ENCODE results near the gene EPN1.

The EPN1 gene

GRCh38 chr19:55679343-55680257 lies 4.6 kb downstream of the EPN1 start:
- no peak for DNase-seq (ENCODE audit: low spot score)

DNA sequence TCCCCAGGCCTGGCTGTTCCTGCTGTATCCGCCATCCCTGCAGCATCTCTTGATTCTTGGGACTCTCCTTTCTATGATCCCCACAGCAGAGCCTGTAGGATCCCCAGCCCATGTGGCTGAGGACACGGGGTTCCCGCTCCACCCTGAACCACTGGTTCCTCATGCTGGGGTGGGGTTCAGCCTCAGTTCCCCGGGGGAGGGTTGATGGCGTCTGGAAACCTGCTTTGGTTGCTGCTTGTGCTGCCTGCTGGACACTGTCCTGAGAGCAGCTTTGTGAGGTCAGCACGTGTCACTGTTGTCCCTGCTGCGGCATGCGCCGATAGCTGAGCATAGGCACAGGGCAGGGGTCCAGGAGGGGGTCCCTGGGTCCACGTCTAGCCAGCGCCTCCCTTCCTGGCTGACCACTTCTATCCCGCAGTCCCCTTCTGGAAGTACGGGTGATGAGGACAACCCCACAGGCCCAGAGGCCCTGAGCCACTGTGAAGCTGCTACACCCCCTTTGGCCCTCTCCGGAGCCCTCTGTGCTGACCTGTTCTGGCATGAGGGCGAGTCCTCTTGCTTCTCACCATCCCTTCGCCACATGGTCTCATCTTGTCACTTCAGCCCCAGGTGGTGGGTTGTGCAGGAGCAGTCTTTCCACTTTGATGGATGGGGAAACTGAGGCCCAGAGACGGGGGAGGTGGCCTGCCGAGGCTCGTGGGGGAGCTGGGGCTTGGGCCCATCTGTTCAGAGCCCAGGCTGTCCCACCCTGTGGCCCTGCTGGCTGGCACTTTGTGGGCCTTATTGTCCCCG lies 5.5 kb downstream of the EPN1 start:
- no peak for DNase-seq (ENCODE audit: low spot score)

DNA sequence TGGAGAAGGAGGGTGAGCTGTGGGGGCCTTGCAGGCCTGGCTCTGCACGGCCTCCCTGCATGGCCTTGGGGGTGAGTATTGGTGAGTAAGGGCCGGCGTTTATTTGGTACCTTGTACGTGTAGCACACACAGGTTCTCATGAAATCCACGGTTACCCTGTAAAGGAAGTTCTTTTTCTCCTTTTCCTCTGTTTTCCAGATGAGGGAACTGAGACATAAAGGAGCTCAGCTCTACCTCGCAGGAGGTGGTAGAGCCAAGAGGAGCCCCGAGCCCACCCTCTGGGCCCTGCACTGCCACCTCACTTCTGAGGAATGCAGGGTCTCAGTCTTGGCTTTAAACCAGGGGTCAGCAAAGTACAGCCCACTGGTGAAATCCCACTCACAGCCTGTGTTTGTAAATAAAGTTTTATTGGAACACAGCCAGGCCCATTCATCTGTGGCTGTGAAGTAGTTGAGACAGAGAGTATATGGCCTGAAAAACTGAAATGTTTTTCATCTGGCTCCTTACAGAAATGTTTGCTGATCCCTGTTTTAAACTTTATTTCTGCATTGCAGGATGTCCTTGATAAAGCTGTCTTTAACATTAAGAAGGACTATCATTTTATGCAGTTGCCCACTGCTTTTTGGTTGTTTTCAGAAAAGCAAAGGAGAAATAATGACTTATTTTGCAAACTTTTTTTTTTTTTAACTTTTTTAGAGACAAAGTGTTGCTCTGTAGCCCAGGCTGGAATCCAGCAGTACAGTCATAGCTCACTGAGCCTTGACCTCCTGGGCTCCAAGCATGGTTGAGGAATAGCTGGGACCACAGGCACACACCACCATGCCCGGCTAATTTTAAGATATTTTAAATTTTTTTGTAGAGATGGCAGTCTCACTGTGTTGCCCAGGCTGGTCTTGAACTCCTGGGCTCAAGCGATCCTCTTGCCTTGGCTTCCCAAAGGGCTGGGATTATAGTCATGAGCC lies 6.4 kb downstream of the EPN1 start:
- DNase-seq (ENCODE audit: low spot score) = no peak

GRCh38 chr19:55683449-55684261 lies 8.6 kb downstream of the EPN1 start:
- DNase-seq (ENCODE audit: low spot score) = no peak

GRCh38 chr19:55684946-55685681 lies 10.1 kb downstream of the EPN1 start:
- no peak for DNase-seq (ENCODE audit: low spot score)

GRCh38 chr19:55685776-55686175 lies 10.8 kb downstream of the EPN1 start:
- DNase-seq (ENCODE audit: low spot score) = no peak

GRCh38 chr19:55686311-55687050 lies 11.5 kb downstream of the EPN1 start:
- no peak for DNase-seq (ENCODE audit: low spot score)

DNA sequence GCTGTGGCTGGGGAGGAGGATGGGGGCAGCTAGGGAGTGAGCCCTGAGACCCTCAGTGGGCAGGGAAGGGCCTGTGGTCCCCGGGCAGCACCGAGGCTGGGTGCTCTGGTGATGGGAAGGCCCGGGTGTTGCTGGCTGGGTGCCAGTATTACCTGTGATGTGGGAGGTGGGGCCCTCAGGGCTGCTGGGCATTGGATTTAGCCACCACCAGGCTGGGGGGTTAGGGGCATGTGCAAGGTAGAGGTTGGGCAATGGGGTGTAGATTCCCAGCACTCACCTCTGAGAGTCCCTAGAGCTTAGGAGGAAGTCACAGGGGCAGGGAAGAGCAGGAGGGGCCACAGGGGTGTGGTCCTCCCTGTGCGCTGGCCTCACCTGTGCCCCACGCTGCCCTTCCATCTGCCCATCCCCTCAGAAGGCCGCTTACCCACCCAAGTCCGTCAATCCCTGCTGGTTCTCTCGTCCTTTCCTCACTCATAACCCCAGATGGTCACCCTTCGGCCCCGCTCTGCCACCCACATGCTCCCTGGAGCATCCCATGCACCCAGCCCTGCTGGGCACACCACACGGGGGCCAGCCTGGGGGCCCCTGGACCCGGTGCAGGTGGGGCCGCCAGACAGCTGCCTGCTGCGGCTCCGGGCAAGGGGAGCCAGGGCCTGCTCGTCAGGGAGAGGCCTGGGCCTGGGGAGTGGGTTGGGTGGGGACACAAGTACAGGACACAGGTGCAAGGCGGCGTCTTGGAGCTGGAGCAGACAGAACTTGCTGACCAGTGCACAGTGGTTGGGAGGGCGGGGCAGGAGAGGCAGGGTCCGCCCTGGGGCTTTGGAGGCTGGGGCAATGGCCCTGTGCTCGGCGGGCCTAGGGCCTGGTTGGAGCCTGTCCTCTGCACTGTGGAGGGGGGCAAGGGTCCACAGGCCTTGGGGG lies 12.5 kb downstream of the EPN1 start:
- DNase-seq (ENCODE audit: low spot score) = no peak

- no peak for DNase-seq (ENCODE audit: low spot score)
Measured at GRCh38 chr19:55688422-55689218, 13.6 kb downstream of the EPN1 start.

GRCh38 chr19:55689411-55690108 lies 14.5 kb downstream of the EPN1 start:
- DNase-seq (ENCODE audit: low spot score) = no peak

- DNase-seq (ENCODE audit: low spot score) = no peak
Measured at GRCh38 chr19:55690109-55690768, 15.2 kb downstream of the EPN1 start.

DNA sequence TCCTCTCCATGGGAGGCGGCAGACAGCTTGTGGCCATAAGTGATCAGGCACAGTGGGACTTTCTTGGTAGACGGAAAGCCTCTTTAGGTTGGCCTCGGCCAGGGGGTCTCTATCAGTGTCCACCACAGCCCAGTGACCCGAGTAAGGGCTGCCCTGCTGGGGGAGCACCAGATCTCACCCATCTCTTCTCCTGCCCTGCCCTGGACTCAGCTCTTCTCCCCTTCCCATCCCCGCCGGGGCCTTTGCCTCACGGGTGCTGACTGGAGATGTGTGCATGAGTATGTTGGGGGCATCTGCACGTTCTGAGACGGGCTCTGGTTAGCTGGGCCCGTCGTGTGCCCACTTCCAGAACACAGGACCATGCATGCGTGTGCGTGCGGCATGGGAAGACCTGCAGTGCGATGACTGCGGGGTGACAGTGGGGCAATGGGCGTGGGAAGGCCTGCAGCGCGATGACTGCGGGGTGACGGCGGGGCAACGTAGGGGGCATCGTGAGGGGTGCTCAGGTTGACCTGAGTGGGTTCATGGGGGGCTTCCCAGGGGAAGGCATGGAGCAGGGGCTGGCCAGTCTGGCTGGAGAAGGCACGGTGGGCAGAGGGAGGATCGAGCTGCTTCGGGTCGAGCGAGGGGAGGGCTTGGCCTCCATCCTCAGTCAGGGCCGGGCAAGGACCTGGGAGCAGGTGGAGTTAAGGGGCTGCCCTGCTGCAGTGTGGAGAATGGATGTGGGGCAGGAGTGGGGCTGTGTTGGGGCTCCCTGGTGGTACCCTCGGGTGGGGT lies 15.9 kb downstream of the EPN1 start:
- no peak for DNase-seq (ENCODE audit: low spot score)

DNA sequence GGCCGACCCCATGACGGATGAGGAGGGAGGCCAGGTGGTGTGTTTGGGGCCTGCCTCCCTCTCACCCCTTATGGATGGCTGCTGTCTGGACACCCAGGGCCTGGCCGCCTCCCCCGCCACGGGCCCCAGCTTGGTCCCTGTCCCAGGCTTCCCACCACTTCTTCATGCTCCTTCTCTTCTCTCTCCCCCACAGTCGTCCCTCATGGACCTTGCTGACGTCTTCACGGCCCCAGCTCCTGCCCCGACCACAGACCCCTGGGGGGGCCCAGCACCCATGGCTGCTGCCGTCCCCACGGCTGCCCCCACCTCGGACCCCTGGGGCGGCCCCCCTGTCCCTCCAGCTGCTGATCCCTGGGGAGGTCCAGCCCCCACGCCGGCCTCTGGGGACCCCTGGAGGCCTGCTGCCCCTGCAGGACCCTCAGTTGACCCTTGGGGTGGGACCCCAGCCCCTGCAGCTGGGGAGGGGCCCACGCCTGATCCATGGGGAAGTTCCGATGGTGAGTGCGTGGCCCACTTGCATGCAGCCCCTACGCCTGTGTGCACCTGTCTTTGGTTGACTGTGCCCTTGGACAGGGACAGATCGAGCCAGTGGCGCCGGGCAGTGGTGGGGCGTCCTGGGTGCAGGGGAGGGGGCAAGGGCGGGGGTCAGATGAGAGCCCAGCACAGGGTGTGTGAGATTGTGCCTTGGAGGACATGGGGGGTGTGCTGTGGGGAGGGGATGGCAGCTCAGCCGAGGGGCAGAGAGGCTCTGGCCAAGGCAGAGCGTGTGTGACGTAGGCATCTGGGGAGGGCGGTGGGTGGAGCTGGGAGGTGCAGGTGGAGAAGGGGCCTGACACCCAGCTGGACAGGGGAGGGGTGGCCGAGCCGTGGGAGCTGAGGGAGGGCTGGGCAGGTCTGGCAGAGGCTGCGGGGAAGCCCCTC lies 16.8 kb downstream of the EPN1 start:
- no peak for DNase-seq (ENCODE audit: low spot score)

DNA sequence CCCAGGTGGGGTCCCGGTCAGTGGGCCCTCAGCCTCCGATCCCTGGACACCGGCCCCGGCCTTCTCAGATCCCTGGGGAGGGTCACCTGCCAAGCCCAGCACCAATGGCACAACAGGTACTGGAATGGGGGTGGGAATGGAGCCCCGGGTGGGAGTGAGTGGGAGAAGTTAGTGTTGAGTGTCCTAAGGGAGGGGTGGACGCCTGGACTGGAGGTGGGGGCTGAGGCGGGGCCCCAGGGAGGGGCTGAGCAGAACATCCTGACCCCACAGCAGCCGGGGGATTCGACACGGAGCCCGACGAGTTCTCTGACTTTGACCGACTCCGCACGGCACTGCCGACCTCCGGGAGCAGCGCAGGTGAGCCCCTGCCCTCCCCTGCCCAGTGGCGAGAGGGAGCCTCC lies 17.7 kb downstream of the EPN1 start:
- no peak for DNase-seq (ENCODE audit: low spot score)

All from pons (tissue), 1 donor.